HCT116 (cell line): ENCODE results near the gene FLNC. TPM values are rescaled to one million over a fixed set of nuclear protein-coding genes. Genes with fewer than 3 reads are reported as not detected.
A peak's percentile ranks its signal among the peaks of the same experiment; 100 is the strongest.

ENCODE experiments used
- ATAC-seq: fragments of 200-7000 bp; cut with Tn5 transposase; 2 replicates; pipeline ENCODE4 v1.9.1; 2020; ENCODE audit warnings: mild to moderate bottlenecking, moderate library complexity
- BruUV-seq: library from RNA; stranded (reverse); fragments of 400-500 nt; replicated peaks from 2 replicates; lab custom pipeline; 2021; lab: Mats Ljungman, UMichigan
- CTCF ChIA-PET: fragments of 300-600 bp; sonication (Branson Sonifier 250); formaldehyde crosslinking; loops from one replicate; lab custom pipeline; 2021; ENCODE audit warnings: antibody characterized with exemption; lab: Charles Lee
- POLR2A ChIA-PET: fragments of 300-600, 350-600 bp; sonication (Branson Sonifier 250); formaldehyde crosslinking; loops from one replicate; lab custom pipeline; 2021; ENCODE audit warnings: antibody characterized with exemption; lab: Charles Lee
- RAD21 ChIA-PET, 2 experiments: fragments of 300-600 bp; sonication (Branson Sonifier 250); formaldehyde crosslinking; loops; one replicate each; lab custom pipeline; 2023; ENCODE audit warnings: low total read pairs in 2 of 2; ENCODE audit not compliant: uncharacterized antibody in 2 of 2, unreplicated experiment in 2 of 2, low non-redundant PET in 1 of 2; lab: Charles Lee
- DNase-seq: peaks from one replicate; pipeline ENCODE4 v3.0.0-alpha.2; 2010; ENCODE audit warnings: low read depth, low spot score
- H2AFZ ChIP-seq: fragments of 200-600 bp; shearing (Covaris generic), sonication (generic); 2 replicates; pipeline ENCODE4 v1.6.1; 2017; ENCODE audit warnings: low read depth, mixed run types, mixed read lengths, antibody characterized with exemption, low read length; ENCODE audit not compliant: poor library complexity, severe bottlenecking
- H3K27ac ChIP-seq: 2 replicates; pipeline ENCODE4 v1.5.1; 2012; ENCODE audit warnings: low read depth, low read length
- H3K27me3 ChIP-seq: fragments of 200-600 bp; sonication (generic); 2 replicates; pipeline ENCODE4 v1.6.1; 2016; ENCODE audit warnings: mixed run types, low read length, mixed read lengths; ENCODE audit not compliant: insufficient read depth
- H3K36me3 ChIP-seq, 2 experiments: fragments of 200-500 bp in 1 of 2; fragments of 200-600 bp in 1 of 2; sonication (Bioruptor generic) in 1 of 2; sonication (generic) in 1 of 2; 2 replicates each; pipeline versions ENCODE4 v1.5.1 to v1.6.1; 2014 to 2016; ENCODE audit warnings: low read length in 2 of 2, inconsistent platforms in 1 of 2, mixed read lengths in 1 of 2, mixed run types in 1 of 2; ENCODE audit not compliant: insufficient read depth in 2 of 2, control insufficient read depth in 1 of 2
- H3K4me1 ChIP-seq, 2 experiments: fragments of 200-600 bp in 1 of 2; sonication (generic) in 1 of 2; 2 replicates each; pipeline versions ENCODE4 v1.5.1 to v1.6.1; 2012 to 2017; ENCODE audit warnings: low read length in 2 of 2, inconsistent platforms in 1 of 2, mild to moderate bottlenecking in 1 of 2, mixed read lengths in 1 of 2, mixed run types in 1 of 2, moderate library complexity in 1 of 2; ENCODE audit not compliant: insufficient read depth in 2 of 2, control insufficient read depth in 1 of 2
- H3K4me2 ChIP-seq: fragments of 200-600 bp; sonication (generic); 2 replicates; pipeline ENCODE4 v1.6.1; 2017; ENCODE audit warnings: mixed run types, low read length, mixed read lengths
- H3K4me3 ChIP-seq, 2 experiments: fragments of 200-600 bp in 1 of 2; sonication (generic) in 1 of 2; replicated peaks in 1 of 2; 2 replicates each; pipeline ENCODE4 v1.5.1; 2011 to 2016; ENCODE audit warnings: low read length in 2 of 2, control low read depth in 1 of 2, low read depth in 1 of 2, mild to moderate bottlenecking in 1 of 2, mixed read lengths in 1 of 2, mixed run types in 1 of 2
- H3K79me2 ChIP-seq: fragments of 200-600 bp; sonication (generic); 2 replicates; pipeline ENCODE4 v1.6.1; 2017; ENCODE audit warnings: mild to moderate bottlenecking, mixed run types, low read length, moderate library complexity, mixed read lengths; ENCODE audit not compliant: insufficient read depth
- H3K9ac ChIP-seq: fragments of 200-600 bp; sonication (generic); 2 replicates; pipeline ENCODE4 v1.6.1; 2016; ENCODE audit warnings: low read length, mixed read lengths
- H3K9me2 ChIP-seq: fragments of 200-600 bp; sonication (generic), shearing (Covaris generic); 2 replicates; pipeline ENCODE4 v1.6.1; 2017; ENCODE audit warnings: mixed run types, mild to moderate bottlenecking, moderate library complexity; ENCODE audit not compliant: insufficient read depth
- H3K9me3 ChIP-seq, 2 experiments: fragments of 200-500 bp in 1 of 2; fragments of 200-600 bp in 1 of 2; sonication (Bioruptor generic) in 1 of 2; sonication (generic) in 1 of 2; 2 replicates each; pipeline ENCODE4 v1.6.1; 2014 to 2017; ENCODE audit warnings: low read length in 2 of 2, mixed read lengths in 2 of 2, inconsistent platforms in 1 of 2, low read depth in 1 of 2, mild to moderate bottlenecking in 1 of 2, mixed run types in 1 of 2, moderate library complexity in 1 of 2; ENCODE audit not compliant: control insufficient read depth in 1 of 2, insufficient read depth in 1 of 2
- H4K20me1 ChIP-seq: fragments of 200-600 bp; sonication (generic), shearing (Covaris generic); 2 replicates; pipeline ENCODE4 v1.6.1; 2017; ENCODE audit warnings: mixed run types, mild to moderate bottlenecking, moderate library complexity; ENCODE audit not compliant: insufficient read depth
- CBX3 ChIP-seq: IDR thresholded peaks from 2 replicates; pipeline ENCODE4 v1.6.1; 2012; ENCODE audit warnings: low read depth
- EGR1 ChIP-seq: IDR thresholded peaks from 2 replicates; pipeline ENCODE4 v1.6.1; 2012; ENCODE audit warnings: low read depth
- ELF1 ChIP-seq: IDR thresholded peaks from 2 replicates; pipeline ENCODE4 v1.6.1; 2012; ENCODE audit warnings: low read depth, borderline replicate concordance
- EZH2 ChIP-seq: fragments of 200-600 bp; sonication (generic); IDR thresholded peaks from 2 replicates; pipeline ENCODE4 v1.6.1; 2017; ENCODE audit warnings: antibody characterized with exemption, mixed run types
- EZH2phosphoT487 ChIP-seq: fragments of 200-600 bp; IDR thresholded peaks from 2 replicates; pipeline ENCODE4 v1.6.1; 2018; ENCODE audit warnings: antibody characterized with exemption, borderline replicate concordance
- JUND ChIP-seq: IDR thresholded peaks from 2 replicates; pipeline ENCODE4 v1.6.1; 2012
- POLR2A ChIP-seq: IDR thresholded peaks from 2 replicates; pipeline ENCODE4 v1.7.0; 2011; ENCODE audit warnings: borderline replicate concordance; ENCODE audit not compliant: insufficient read depth, insufficient read length; ENCODE audit errors: extremely low read depth
- POLR2AphosphoS5 ChIP-seq: IDR thresholded peaks from 2 replicates; pipeline ENCODE4 v1.6.1; 2011; ENCODE audit warnings: mild to moderate bottlenecking, low read depth, low read length, moderate library complexity
- SP1 ChIP-seq: IDR thresholded peaks from 2 replicates; pipeline ENCODE4 v1.6.1; 2012; ENCODE audit warnings: low read depth
- SRF ChIP-seq: IDR thresholded peaks from 2 replicates; pipeline ENCODE4 v1.6.1; 2012; ENCODE audit warnings: low read depth
- TCF7L2 ChIP-seq: IDR thresholded peaks from 2 replicates; pipeline ENCODE4 v1.7.0; 2011; ENCODE audit warnings: borderline replicate concordance, inconsistent platforms; ENCODE audit not compliant: insufficient read depth, insufficient read length; ENCODE audit errors: extremely low read depth
- YY1 ChIP-seq: IDR thresholded peaks from 2 replicates; pipeline ENCODE4 v1.6.1; 2011; ENCODE audit warnings: low read length, low read depth, moderate library complexity, mild to moderate bottlenecking; ENCODE audit not compliant: insufficient replicate concordance; ENCODE audit errors: extremely low read depth
- ZFX ChIP-seq: fragments of 450-650 bp; IDR thresholded peaks from 2 replicates; pipeline ENCODE4 v1.6.1; 2017
- intact Hi-C: fragments of 100-400 bp; cut with micrococcal nuclease; formaldehyde crosslinking; loops from 2 replicates; pipeline ENCODE4 v1.10.0; 2022
- total RNA-seq: library from RNA; stranded (reverse); gene quantifications from one replicate; pipeline ENCODE4 v1.2.1, GENCODE V29; 2021; ENCODE audit not compliant: unreplicated experiment
- TF ChIP-seq, protein P1 (sequence below): IDR thresholded peaks from 2 replicates; pipeline ENCODE4 v1.6.1; 2012
- TF ChIP-seq, protein P2 (sequence below): IDR thresholded peaks from 2 replicates; pipeline ENCODE4 v1.6.1; 2012
- TF ChIP-seq, protein P3 (sequence below): IDR thresholded peaks from 2 replicates; pipeline ENCODE4 v1.6.1; 2012; ENCODE audit warnings: low read depth

The FLNC gene
- total RNA-seq, 1 experiment from 2014 or later: 42.8 TPM

DNA sequence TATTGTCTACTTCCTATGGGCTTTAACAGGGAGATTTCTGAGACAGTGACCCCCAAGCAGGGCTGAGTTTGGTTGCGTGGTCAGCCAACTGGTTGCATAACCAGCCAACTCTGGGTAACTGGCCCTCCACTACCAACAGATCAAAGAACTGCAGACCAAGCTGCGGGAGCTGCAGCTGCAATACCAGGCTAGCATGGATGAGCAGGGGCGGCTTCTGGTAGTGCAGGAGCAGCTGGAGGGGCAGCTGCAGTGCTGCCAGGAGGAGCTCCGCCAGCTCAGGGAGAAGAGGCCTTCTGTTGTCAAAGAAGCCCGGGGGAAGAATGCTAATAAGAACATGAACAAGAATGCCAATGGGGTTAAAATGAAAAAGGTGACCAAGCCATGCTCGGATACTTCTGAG lies 15.7 kb upstream of the FLNC start (continued):
- TF ChIP-seq TCF7L2: no peak

DNA sequence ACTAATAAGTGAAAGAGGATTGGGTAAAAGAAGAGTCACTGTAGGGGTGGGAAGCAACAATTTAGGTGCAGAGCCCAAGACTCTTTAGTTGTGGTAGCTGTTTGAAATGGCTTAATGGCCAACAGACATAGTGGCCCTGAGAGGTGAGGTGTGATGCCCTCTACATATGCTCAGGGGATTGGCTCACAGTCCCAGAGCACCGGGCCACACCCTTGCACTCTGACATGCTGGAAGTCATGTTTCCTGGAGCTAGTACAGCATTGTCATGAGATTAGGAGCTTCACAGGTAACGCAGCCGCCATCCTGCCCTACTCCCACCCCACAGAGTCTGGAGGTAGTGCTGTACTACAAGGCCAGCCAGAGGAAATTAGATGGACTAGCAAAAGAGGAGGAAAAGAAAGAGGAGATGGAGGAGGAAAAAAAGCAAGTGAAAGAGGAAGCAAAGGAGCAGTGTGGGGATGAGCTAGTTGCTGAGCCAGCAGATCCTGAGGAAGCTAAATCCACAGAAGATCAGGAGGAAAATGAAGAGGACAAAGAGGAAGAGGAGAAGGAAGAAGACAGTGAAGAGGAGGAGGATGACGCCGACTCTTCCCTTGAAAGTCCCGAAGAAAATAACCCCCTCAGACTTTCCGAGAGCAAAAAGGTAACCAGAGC lies 14.8 kb upstream of the FLNC start:
- BruUV-seq: no TSS peak
- Histone ChIP-seq H4K20me1 (no peaks in the 10 kb centered on the region), H3K9me3 (no peaks in the 10 kb centered on the region), H3K4me3 (no peak overlapping the region), H3K9ac (no peak overlapping the region), H2AFZ (no peak overlapping the region), H3K9me2 (no peaks in the 10 kb centered on the region), H3K36me3 (no peaks in the 10 kb centered on the region), H3K4me2 (no peak overlapping the region), H3K4me1 (peaks cover 0 to 6% of the 10 kb centered on the region in 2 experiments; a peak in 1 of 4 replicates), H3K79me2 (no peaks in the 10 kb centered on the region), H3K27ac (no peak overlapping the region), H3K27me3 (no peaks in the 10 kb centered on the region)
- POLR2A ChIA-PET: no interaction called here
- ATAC-seq (peak; percentile 27; the same call in 1 of the 2 replicates), DNase-seq (no peak)
- no peak for TF ChIP-seq YY1
- TF ChIP-seq, protein P1, sequence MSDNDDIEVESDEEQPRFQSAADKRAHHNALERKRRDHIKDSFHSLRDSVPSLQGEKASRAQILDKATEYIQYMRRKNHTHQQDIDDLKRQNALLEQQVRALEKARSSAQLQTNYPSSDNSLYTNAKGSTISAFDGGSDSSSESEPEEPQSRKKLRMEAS: no peak
- no peak for TF ChIP-seq EZH2phosphoT487
- no peak for TF ChIP-seq POLR2A
- no peak for TF ChIP-seq ELF1
- TF ChIP-seq JUND: no peak
- no peak for TF ChIP-seq EZH2
- CTCF ChIA-PET: no interaction called here
- RAD21 ChIA-PET: no interaction called here
- intact Hi-C loops: no loop called here

DNA sequence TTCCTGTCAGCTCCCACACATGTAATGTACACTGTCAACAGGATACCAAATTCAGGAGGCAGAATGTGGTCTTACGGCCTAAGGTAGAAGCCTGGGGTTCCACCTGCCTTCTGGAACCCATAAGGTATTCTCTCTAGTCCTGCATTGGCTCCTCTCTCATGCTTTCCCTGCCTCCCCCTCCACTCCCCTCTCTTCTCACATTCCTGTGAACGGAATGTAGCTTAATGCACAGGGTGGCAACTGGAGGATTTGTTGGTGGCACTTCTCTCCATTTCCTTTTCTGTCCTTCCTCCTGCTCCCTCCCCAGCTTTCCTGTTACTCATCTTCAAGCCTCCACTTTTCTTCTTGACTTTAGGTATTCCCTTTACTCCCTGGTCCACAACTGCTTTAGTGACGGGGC lies 11.5 kb upstream of the FLNC start:
- H3K9ac ChIP-seq: no peak overlapping the region
- ChIA-PET RAD21 (no interaction called here), CTCF (no interaction called here), POLR2A (no interaction called here)
- H3K4me2 ChIP-seq: no peak overlapping the region
- no peak for ATAC-seq
- no peaks in the 10 kb centered on the region for H3K36me3 ChIP-seq
- no peak overlapping the region for H3K4me3 ChIP-seq
- H3K4me1 ChIP-seq: peaks cover 0 to 6% of the 10 kb centered on the region in 2 experiments; a peak in 1 of 4 replicates
- H2AFZ ChIP-seq: no peak overlapping the region
- no peaks in the 10 kb centered on the region for H3K79me2 ChIP-seq
- H3K9me2 ChIP-seq: no peaks in the 10 kb centered on the region
- no peak for DNase-seq
- no peaks in the 10 kb centered on the region for H4K20me1 ChIP-seq
- no peaks in the 10 kb centered on the region for H3K9me3 ChIP-seq
- H3K27me3 ChIP-seq: no peaks in the 10 kb centered on the region
- intact Hi-C loops: no loop called here
- H3K27ac ChIP-seq: no peak overlapping the region
- BruUV-seq: no TSS peak
- TF ChIP-seq EGR1 (no peak), JUND (no peak), YY1 (no peak), SP1 (no peak), ZFX (no peak), TCF7L2 (no peak), SRF (no peak), EZH2phosphoT487 (no peak), POLR2A (no peak), EZH2 (no peak), CBX3 (no peak), POLR2AphosphoS5 (no peak)
- TF ChIP-seq, protein P2, sequence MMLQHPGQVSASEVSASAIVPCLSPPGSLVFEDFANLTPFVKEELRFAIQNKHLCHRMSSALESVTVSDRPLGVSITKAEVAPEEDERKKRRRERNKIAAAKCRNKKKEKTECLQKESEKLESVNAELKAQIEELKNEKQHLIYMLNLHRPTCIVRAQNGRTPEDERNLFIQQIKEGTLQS: no peak
- TF ChIP-seq, protein P3, sequence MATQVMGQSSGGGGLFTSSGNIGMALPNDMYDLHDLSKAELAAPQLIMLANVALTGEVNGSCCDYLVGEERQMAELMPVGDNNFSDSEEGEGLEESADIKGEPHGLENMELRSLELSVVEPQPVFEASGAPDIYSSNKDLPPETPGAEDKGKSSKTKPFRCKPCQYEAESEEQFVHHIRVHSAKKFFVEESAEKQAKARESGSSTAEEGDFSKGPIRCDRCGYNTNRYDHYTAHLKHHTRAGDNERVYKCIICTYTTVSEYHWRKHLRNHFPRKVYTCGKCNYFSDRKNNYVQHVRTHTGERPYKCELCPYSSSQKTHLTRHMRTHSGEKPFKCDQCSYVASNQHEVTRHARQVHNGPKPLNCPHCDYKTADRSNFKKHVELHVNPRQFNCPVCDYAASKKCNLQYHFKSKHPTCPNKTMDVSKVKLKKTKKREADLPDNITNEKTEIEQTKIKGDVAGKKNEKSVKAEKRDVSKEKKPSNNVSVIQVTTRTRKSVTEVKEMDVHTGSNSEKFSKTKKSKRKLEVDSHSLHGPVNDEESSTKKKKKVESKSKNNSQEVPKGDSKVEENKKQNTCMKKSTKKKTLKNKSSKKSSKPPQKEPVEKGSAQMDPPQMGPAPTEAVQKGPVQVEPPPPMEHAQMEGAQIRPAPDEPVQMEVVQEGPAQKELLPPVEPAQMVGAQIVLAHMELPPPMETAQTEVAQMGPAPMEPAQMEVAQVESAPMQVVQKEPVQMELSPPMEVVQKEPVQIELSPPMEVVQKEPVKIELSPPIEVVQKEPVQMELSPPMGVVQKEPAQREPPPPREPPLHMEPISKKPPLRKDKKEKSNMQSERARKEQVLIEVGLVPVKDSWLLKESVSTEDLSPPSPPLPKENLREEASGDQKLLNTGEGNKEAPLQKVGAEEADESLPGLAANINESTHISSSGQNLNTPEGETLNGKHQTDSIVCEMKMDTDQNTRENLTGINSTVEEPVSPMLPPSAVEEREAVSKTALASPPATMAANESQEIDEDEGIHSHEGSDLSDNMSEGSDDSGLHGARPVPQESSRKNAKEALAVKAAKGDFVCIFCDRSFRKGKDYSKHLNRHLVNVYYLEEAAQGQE: no peak
